Activated naive CD4-positive, alpha-beta T cell treated with anti-CD3 and anti-CD28 coated beads for 36 hours (primary cell): ENCODE results near the gene ZNF558. TPM values are rescaled to one million over a fixed set of nuclear protein-coding genes. Genes with fewer than 3 reads are reported as not detected.
"Not testable (repeated sequence)": the region's sequence is repeated elsewhere in the genome, so short reads cannot be mapped to it uniquely, and the experiment has no call there.

ENCODE experiments used
- CTCF ChIA-PET: fragments of 350-600 bp; sonication (Branson Sonifier 250); formaldehyde crosslinking; loops from one replicate; lab custom pipeline; 2021; ENCODE audit warnings: antibody characterized with exemption; lab: Charles Lee
- DNase-seq: peaks from one replicate; pipeline ENCODE4 v3.0.0-alpha.2; 2020
- H3K27ac Mint-ChIP-seq: one replicate; pipeline ENCODE4 v1.8.0; 2021; ENCODE audit warnings: mild to moderate bottlenecking, mixed read lengths
- H3K27me3 Mint-ChIP-seq: one replicate; pipeline ENCODE4 v1.8.0; 2021; ENCODE audit warnings: low read depth, mixed read lengths
- H3K36me3 Mint-ChIP-seq: one replicate; pipeline ENCODE4 v1.8.0; 2021; ENCODE audit warnings: low read depth, mixed read lengths
- H3K4me1 Mint-ChIP-seq: one replicate; pipeline ENCODE4 v1.8.0; 2021; ENCODE audit warnings: low read depth, mixed read lengths
- H3K4me3 Mint-ChIP-seq: one replicate; pipeline ENCODE4 v1.8.0; 2021; ENCODE audit warnings: mild to moderate bottlenecking, moderate library complexity, mixed read lengths
- H3K9me3 Mint-ChIP-seq: one replicate; pipeline ENCODE4 v1.8.0; 2021; ENCODE audit warnings: mixed read lengths
- intact Hi-C: fragments of 100-400 bp; cut with micrococcal nuclease; formaldehyde crosslinking; loops from one replicate; pipeline ENCODE4 v1.15.1; 2023
- total RNA-seq, 2 experiments: library from RNA; stranded (reverse); gene quantifications; one replicate each; pipeline ENCODE4 v1.2.3, GENCODE V29; 2021

The ZNF558 gene
- total RNA-seq, 2 experiments from 2014 or later = 23.9 to 24.4 TPM

DNA sequence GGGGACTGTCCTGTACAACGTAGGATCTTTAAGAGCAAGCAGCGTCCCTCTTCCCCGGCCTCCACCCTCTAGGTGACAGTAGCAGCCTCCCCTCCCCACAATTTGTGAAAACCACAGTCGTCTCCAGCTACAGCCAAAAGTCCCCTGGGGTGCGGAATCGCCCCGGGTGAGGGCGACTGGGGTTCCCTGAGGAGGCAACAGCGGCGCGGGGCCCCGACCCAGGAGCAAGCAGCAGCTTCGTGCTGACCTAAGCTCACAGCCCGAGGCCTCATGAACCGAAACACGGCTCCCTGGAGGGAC, 322 bp downstream of the ZNF558 start:
- Mint-ChIP-seq H3K27ac (peak overlapping the region; percentile 86), H3K4me1 (peaks cover 21% of the 10 kb centered on the region), H3K27me3 (no peaks in the 10 kb centered on the region), H3K36me3 (peaks cover 18% of the 10 kb centered on the region), H3K4me3 (peak overlapping the region; percentile 82), H3K9me3 (peaks cover 3% of the 10 kb centered on the region)
- intact Hi-C loops = loop anchor here (1.0 to 5.0 kb wide), 7 partner anchors 239 to 959 kb away; partner anchors contain the start of genes RAB11B, ZNF317, ZNF414 and ZNF561
- peak; percentile 48 for DNase-seq
- CTCF ChIA-PET = no interaction called here

DNA sequence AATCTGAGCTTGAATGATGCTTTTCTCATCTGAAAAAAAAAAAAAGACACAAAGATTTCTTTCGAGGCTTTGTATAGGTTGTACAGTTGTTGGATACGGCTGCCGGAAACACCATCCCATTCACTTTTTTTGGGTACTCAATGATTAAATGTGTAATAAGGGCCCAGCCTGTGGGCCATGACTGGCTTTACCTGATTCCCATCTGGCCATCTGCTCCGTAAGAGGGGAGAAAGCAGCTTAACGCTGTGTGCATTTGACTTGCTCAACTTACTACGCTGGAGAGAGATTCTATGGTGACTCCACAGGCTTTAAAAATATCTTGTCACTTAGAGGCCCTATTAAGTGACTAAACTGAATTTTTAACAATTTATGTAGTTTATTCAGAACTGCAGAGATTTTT, 731 bp downstream of the ZNF558 start:
- Mint-ChIP-seq H3K4me3 (peak overlapping the region; percentile 82), H3K9me3 (peaks cover 3% of the 10 kb centered on the region), H3K27ac (peak overlapping the region; percentile 86), H3K27me3 (no peaks in the 10 kb centered on the region), H3K4me1 (peaks cover 21% of the 10 kb centered on the region), H3K36me3 (peaks cover 22% of the 10 kb centered on the region)
- no peak for DNase-seq
- CTCF ChIA-PET = no interaction called here
- intact Hi-C loops = loop anchor here (5.0 kb wide), 4 partner anchors 239 to 791 kb away; partner anchors contain the start of genes ZNF317, ZNF561 and ZNF699

- H3K4me1 Mint-ChIP-seq = peaks cover 18% of the 10 kb centered on the region
- no peak for DNase-seq
- H3K4me3 Mint-ChIP-seq = no peak overlapping the region
- H3K9me3 Mint-ChIP-seq = peaks cover 3% of the 10 kb centered on the region
- intact Hi-C loops = no loop called here
- no peaks in the 10 kb centered on the region for H3K27me3 Mint-ChIP-seq
- H3K27ac Mint-ChIP-seq = no peak overlapping the region
- CTCF ChIA-PET = no interaction called here
- H3K36me3 Mint-ChIP-seq = peaks cover 55% of the 10 kb centered on the region
Observed at GRCh38 chr19:8827277-8827676, 4.8 kb downstream of the ZNF558 start.

DNA sequence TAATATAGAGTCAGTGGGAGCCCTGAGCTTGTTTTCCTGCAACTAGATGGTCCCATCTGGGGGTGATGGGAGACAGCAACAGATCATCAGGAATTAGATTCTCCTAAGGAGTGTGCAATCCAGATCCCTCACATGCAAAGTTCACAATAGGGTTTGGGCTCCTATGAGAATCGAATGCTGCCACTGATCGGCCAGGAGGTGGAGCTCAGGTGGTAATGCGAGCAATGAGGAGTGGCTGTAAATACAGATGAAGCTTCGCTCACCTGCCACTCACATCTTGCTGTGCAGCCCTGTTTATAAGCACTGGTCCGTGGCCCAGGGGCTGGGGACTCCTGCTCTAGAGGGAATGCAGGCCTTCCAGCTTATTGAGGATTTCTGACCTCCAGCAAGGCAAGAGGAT, 5.7 kb downstream of the ZNF558 start:
- Mint-ChIP-seq H3K27ac (no peak overlapping the region), H3K4me3 (no peak overlapping the region), H3K27me3 (no peaks in the 10 kb centered on the region), H3K4me1 (peaks cover 16% of the 10 kb centered on the region), H3K36me3 (peaks cover 64% of the 10 kb centered on the region), H3K9me3 (peaks cover 3% of the 10 kb centered on the region)
- no peak for DNase-seq
- CTCF ChIA-PET = no interaction called here
- intact Hi-C loops = no loop called here

DNA sequence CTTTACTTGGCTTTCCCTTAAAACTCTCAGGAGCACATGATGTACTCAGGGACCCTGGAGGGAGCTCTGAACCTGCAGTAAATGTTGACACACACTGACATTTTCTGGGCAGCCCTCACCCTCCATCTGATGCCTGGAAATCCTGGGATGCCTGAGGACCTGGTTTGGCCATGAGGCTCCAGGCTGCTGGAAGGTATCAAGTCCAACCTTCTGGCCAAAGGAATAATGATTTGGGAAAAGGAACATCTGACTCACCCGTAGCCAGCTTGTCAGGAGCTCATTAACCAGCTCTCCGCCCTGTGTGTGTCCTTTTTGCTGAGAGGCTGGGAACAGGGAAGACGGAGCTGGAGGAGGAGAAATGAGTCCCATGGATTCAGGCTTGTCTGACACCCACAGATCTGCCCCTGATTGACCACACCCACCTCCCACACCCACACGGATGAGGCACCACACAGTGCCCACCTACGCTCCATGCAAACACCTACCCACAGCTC, 10.3 kb downstream of the ZNF558 start:
- Mint-ChIP-seq H3K36me3 (peaks cover 91% of the 10 kb centered on the region), H3K4me3 (no peak overlapping the region), H3K27ac (no peak overlapping the region), H3K4me1 (no peaks in the 10 kb centered on the region), H3K9me3 (peaks cover 26% of the 10 kb centered on the region), H3K27me3 (no peaks in the 10 kb centered on the region)
- intact Hi-C loops = no loop called here
- CTCF ChIA-PET = no interaction called here
- DNase-seq = no peak

- Mint-ChIP-seq H3K9me3 (peaks cover 38% of the 10 kb centered on the region), H3K36me3 (peaks cover 97% of the 10 kb centered on the region), H3K27ac (no peak overlapping the region), H3K4me3 (no peak overlapping the region), H3K4me1 (no peaks in the 10 kb centered on the region), H3K27me3 (no peaks in the 10 kb centered on the region)
- DNase-seq = no peak
- CTCF ChIA-PET = interaction anchor here (0.5 to 0.6 kb wide), 2 partner anchors 14 to 301 kb away, joined by 3 to 4 read pairs; no protein-coding TSS in a partner anchor
- intact Hi-C loops = no loop called here
Observed at GRCh38 chr19:8820234-8820633, 11.9 kb downstream of the ZNF558 start.

DNA sequence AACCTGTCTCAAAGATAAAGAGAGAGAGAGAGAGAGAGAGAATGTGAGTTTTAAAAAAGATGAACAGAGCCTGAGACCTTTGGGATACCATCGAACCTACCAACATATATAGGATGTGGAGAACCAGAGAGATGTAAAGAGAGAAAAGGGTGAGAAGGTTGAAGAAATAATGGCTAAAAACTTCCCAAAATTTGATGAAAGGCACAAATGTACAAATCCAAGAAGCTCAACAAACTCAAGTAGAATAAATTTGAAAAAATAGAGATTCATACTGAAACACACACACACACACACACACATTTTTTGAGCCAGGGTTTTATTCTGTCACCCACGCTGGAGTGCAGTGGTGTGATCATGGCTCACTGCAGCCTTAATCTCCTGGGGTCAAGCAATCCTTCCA, 16.3 kb downstream of the ZNF558 start:
- H3K27me3 Mint-ChIP-seq = no peaks in the 10 kb centered on the region
- no peak for DNase-seq
- no peak overlapping the region for H3K27ac Mint-ChIP-seq
- H3K4me3 Mint-ChIP-seq = no peak overlapping the region
- intact Hi-C loops = no loop called here
- CTCF ChIA-PET = no interaction called here
- H3K9me3 Mint-ChIP-seq = peaks cover 70% of the 10 kb centered on the region
- H3K36me3 Mint-ChIP-seq = peaks cover 99% of the 10 kb centered on the region
- H3K4me1 Mint-ChIP-seq = no peaks in the 10 kb centered on the region

DNA sequence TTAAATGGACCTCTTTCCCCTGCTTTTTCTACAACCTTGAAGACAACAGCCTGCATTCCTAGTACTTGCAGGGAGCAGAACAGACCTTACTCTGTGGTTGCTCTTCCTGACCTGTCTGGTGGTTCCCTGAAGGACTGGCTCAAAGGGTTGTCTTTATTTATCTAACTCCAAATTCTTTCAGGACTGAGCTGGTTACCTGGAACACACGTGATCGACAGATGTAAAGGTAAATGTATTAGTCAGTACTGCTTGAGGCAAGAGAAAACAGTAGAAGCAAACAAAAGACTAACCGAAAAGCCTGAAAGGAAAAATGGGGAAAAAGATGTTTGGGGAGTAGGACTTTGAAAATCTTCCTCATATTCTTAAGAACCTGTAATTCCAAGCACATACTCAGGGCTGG, 17.9 kb downstream of the ZNF558 start:
- H3K27ac Mint-ChIP-seq = no peak overlapping the region
- intact Hi-C loops = no loop called here
- no peak overlapping the region for H3K4me3 Mint-ChIP-seq
- no peaks in the 10 kb centered on the region for H3K4me1 Mint-ChIP-seq
- H3K36me3 Mint-ChIP-seq = peaks cover 94% of the 10 kb centered on the region
- no peaks in the 10 kb centered on the region for H3K27me3 Mint-ChIP-seq
- peaks cover 73% of the 10 kb centered on the region for H3K9me3 Mint-ChIP-seq
- CTCF ChIA-PET = no interaction called here
- DNase-seq = no peak

DNA sequence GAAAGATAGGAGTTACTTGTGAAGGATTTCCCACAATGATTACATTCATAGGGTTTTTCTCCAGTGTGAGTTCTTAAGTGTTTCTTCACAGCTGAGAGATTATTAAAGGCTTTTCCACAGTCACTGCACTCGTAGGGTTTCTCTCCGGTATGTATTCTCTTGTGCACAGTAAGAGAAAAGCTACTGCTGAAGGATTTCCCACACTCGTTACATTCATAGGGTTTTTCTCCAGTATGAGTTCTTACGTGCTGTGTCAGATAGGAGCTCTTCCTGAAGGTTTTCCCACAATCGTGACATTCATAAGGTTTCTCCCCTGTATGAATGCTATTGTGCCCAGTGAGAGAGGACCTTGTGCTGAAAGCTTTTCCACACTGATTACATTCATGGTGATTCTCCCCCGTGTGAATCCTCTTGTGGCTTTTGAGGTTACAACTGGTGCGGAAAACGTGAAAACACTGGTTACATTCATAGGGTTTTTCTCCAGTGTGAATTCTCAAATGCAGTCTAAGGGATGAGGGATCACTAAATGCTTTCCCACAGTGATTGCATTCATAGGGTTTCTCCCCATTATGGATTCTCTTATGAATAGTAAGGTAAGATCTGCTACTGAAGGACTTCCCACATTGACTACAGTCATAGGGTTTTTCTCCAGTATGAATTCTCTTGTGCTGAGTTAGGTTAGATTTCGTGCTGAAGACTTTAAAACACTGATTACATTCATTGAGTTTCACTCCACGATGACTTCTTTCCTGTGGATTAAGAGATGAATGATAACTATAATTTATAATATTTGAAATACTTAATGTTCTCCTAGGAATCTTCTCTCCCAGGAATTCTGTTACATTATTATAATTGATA, 20.6 kb downstream of the ZNF558 start:
- CTCF ChIA-PET = no interaction called here
- Mint-ChIP-seq H3K27me3 (no peaks in the 10 kb centered on the region), H3K9me3 (peaks cover 75% of the 10 kb centered on the region), H3K36me3 (peaks cover 90% of the 10 kb centered on the region), H3K27ac (no peak overlapping the region), H3K4me3 (no peak overlapping the region), H3K4me1 (no peaks in the 10 kb centered on the region)
- DNase-seq = no peak
- intact Hi-C loops = no loop called here

GRCh38 chr19:8806661-8807060, 25.4 kb downstream of the ZNF558 start:
- H3K4me3 Mint-ChIP-seq = no peak overlapping the region
- H3K27me3 Mint-ChIP-seq = no peaks in the 10 kb centered on the region
- no peak overlapping the region for H3K27ac Mint-ChIP-seq
- no peaks in the 10 kb centered on the region for H3K4me1 Mint-ChIP-seq
- no peak for DNase-seq
- peaks cover 73% of the 10 kb centered on the region for H3K36me3 Mint-ChIP-seq
- H3K9me3 Mint-ChIP-seq = peaks cover 56% of the 10 kb centered on the region
- CTCF ChIA-PET = no interaction called here
- intact Hi-C loops = no loop called here

GRCh38 chr19:8794823-8795222, 37.3 kb downstream of the ZNF558 start:
- no peak for DNase-seq
- Mint-ChIP-seq H3K27me3 (no peaks in the 10 kb centered on the region), H3K36me3 (peaks cover 6% of the 10 kb centered on the region), H3K4me1 (no peaks in the 10 kb centered on the region), H3K27ac (no peak overlapping the region), H3K4me3 (no peak overlapping the region), H3K9me3 (peaks cover 13% of the 10 kb centered on the region)
- intact Hi-C loops = no loop called here
- CTCF ChIA-PET = no interaction called here

GRCh38 chr19:8773587-8773986, 58.5 kb downstream of the ZNF558 start:
- H3K4me3 Mint-ChIP-seq, H3K27ac Mint-ChIP-seq: not testable (repeated sequence)

GRCh38 chr19:8769265-8769664, 62.8 kb downstream of the ZNF558 start:
- H3K27me3 Mint-ChIP-seq, CTCF ChIA-PET, H3K4me3 Mint-ChIP-seq, DNase-seq, H3K27ac Mint-ChIP-seq, H3K36me3 Mint-ChIP-seq, H3K9me3 Mint-ChIP-seq, intact Hi-C loops, H3K4me1 Mint-ChIP-seq: not testable (repeated sequence)

More at GRCh38 chr19:8773587-8773986, 58.5 kb downstream of the ZNF558 start:
- H3K36me3 Mint-ChIP-seq, DNase-seq, intact Hi-C loops, H3K4me1 Mint-ChIP-seq, H3K9me3 Mint-ChIP-seq, CTCF ChIA-PET, H3K27me3 Mint-ChIP-seq: not testable (repeated sequence)
